Measurements from ENCODE around the gene EIF4H. TPM values are rescaled to one million over a fixed set of nuclear protein-coding genes. Genes with fewer than 3 reads are reported as not detected.

The EIF4H gene
- total RNA-seq, 4 donors from 2014 or later, result 212 to 351 (median 309) TPM

GRCh38 chr7:74143383-74143782 is 30.8 kb upstream of the EIF4H start:
- intact Hi-C loops (cut with DNase I), result no loop called here
- Histone ChIP-seq H3K4me1 (no peaks in the 10 kb centered on the region), H3K36me3 (no peaks in the 10 kb centered on the region), H3K27ac (replicated peaks in 1 of 4) (no peak overlapping the region), H3K4me3 (no peak overlapping the region), H3K9me3 (no peaks in the 10 kb centered on the region), H3K27me3 (no peaks in the 10 kb centered on the region)
- 54% methylated on average over 6 of the region's 6 CpGs for WGBS
- DNase-seq (ENCODE audit: extremely low spot score), result no peak
- no peak for TF ChIP-seq CTCF (IDR thresholded peaks at IDR 0.05)
- no peak for TF ChIP-seq EP300 (IDR thresholded peaks at IDR 0.05)
- TF ChIP-seq POLR2A (IDR thresholded peaks at IDR 0.05; ENCODE audit: low read depth), result no peak
- no peak for TF ChIP-seq POLR2AphosphoS5 (IDR thresholded peaks at IDR 0.05)

- no peak for DNase-seq (ENCODE audit: extremely low spot score)
- no peaks in the 10 kb centered on the region for H3K4me1 ChIP-seq
- H3K27ac ChIP-seq (replicated peaks in 1 of 4), result no peak overlapping the region
- WGBS, result 100% methylated on average over 1 of the region's 1 CpG
- intact Hi-C loops (cut with DNase I), result no loop called here
- H3K36me3 ChIP-seq, result no peaks in the 10 kb centered on the region
- no peak for TF ChIP-seq POLR2A (IDR thresholded peaks at IDR 0.05; ENCODE audit: low read depth)
- TF ChIP-seq POLR2AphosphoS5 (IDR thresholded peaks at IDR 0.05), result no peak
- TF ChIP-seq EP300 (IDR thresholded peaks at IDR 0.05), result no peak
- no peak for TF ChIP-seq CTCF (IDR thresholded peaks at IDR 0.05)
- no peak overlapping the region for H3K4me3 ChIP-seq
- H3K27me3 ChIP-seq, result no peaks in the 10 kb centered on the region
- no peaks in the 10 kb centered on the region for H3K9me3 ChIP-seq
Measured at GRCh38 chr7:74148491-74148890, 25.7 kb upstream of the EIF4H start.

GRCh38 chr7:74149071-74149470 is 25.1 kb upstream of the EIF4H start:
- intact Hi-C loops (cut with DNase I), result no loop called here
- no peak for DNase-seq (ENCODE audit: extremely low spot score)

GRCh38 chr7:74149603-74150002 is 24.6 kb upstream of the EIF4H start:
- intact Hi-C loops (cut with DNase I), result no loop called here
- H3K27ac ChIP-seq (replicated peaks in 1 of 4), result no peak overlapping the region
- H3K4me1 ChIP-seq, result no peaks in the 10 kb centered on the region
- no peak overlapping the region for H3K4me3 ChIP-seq
- H3K27me3 ChIP-seq, result no peaks in the 10 kb centered on the region
- TF ChIP-seq EP300 (IDR thresholded peaks at IDR 0.05) (no peak), CTCF (IDR thresholded peaks at IDR 0.05) (no peak), POLR2A (IDR thresholded peaks at IDR 0.05; ENCODE audit: low read depth) (no peak), POLR2AphosphoS5 (IDR thresholded peaks at IDR 0.05) (no peak)
- DNase-seq (ENCODE audit: extremely low spot score), result no peak
- WGBS, result 100% methylated on average over 1 of the region's 1 CpG
- H3K36me3 ChIP-seq, result no peaks in the 10 kb centered on the region
- H3K9me3 ChIP-seq, result no peaks in the 10 kb centered on the region

More at GRCh38 chr7:74149071-74149470, 25.1 kb upstream of the EIF4H start:
- H3K36me3 ChIP-seq, result no peaks in the 10 kb centered on the region
- TF ChIP-seq POLR2AphosphoS5 (IDR thresholded peaks at IDR 0.05) (no peak), EP300 (IDR thresholded peaks at IDR 0.05) (no peak), CTCF (IDR thresholded peaks at IDR 0.05) (no peak), POLR2A (IDR thresholded peaks at IDR 0.05; ENCODE audit: low read depth) (no peak)
- H3K27ac ChIP-seq (replicated peaks in 1 of 4), result no peak overlapping the region
- no peaks in the 10 kb centered on the region for H3K4me1 ChIP-seq
- 100% methylated on average over 4 of the region's 5 CpGs for WGBS
- H3K27me3 ChIP-seq, result no peaks in the 10 kb centered on the region
- no peaks in the 10 kb centered on the region for H3K9me3 ChIP-seq
- no peak overlapping the region for H3K4me3 ChIP-seq

GRCh38 chr7:74153736-74154135 is 20.4 kb upstream of the EIF4H start:
- intact Hi-C loops (cut with DNase I), result no loop called here
- Histone ChIP-seq H3K4me3 (no peak overlapping the region), H3K36me3 (no peaks in the 10 kb centered on the region), H3K27me3 (no peaks in the 10 kb centered on the region), H3K9me3 (no peaks in the 10 kb centered on the region), H3K27ac (replicated peaks in 1 of 4) (no peak overlapping the region), H3K4me1 (no peaks in the 10 kb centered on the region)
- no peak for DNase-seq (ENCODE audit: extremely low spot score)
- TF ChIP-seq CTCF (IDR thresholded peaks at IDR 0.05) (no peak), EP300 (IDR thresholded peaks at IDR 0.05) (no peak), POLR2A (IDR thresholded peaks at IDR 0.05; ENCODE audit: low read depth) (no peak), POLR2AphosphoS5 (IDR thresholded peaks at IDR 0.05) (no peak)
- 87% methylated on average over 9 of the region's 9 CpGs for WGBS
